ENCODE measurements around the gene CYTH1. TPM values are rescaled to one million over a fixed set of nuclear protein-coding genes. Genes with fewer than 3 reads are reported as not detected.

The CYTH1 gene
- total RNA-seq, 1 experiment from 2014 or later, result 34.3 TPM

GRCh38 chr17:78644931-78645351 is 137.1 kb downstream of the CYTH1 start:
- Histone ChIP-seq H4K20me1 (ENCODE audit: insufficient read depth) (no peaks in the 10 kb centered on the region), H3K4me1 (ENCODE audit: control insufficient read depth in 1 of 2, insufficient read depth in 2 of 2, low read length in 2 of 2) (peaks cover 0 to 5% of the 10 kb centered on the region in 2 experiments; a peak in 2 of 4 replicates), H3K4me3 (replicated peaks in 1 of 2; ENCODE audit: low read depth in 1 of 2, low read length in 2 of 2) (no peak overlapping the region), H3K4me2 (ENCODE audit: low read length) (no peak overlapping the region), H2AFZ (ENCODE audit: low read depth, low read length, poor library complexity, severe bottlenecking) (no peak overlapping the region), H3K27me3 (ENCODE audit: insufficient read depth, low read length) (peaks cover 10% of the 10 kb centered on the region; the same call in 1 of the 2 replicates), H3K36me3 (ENCODE audit: control insufficient read depth in 1 of 2, insufficient read depth in 2 of 2, low read length in 2 of 2) (no peaks in the 10 kb centered on the region), H3K79me2 (ENCODE audit: insufficient read depth, low read length) (no peaks in the 10 kb centered on the region), H3K27ac (ENCODE audit: low read depth, low read length) (no peak overlapping the region), H3K9me3 (ENCODE audit: control insufficient read depth in 1 of 2, insufficient read depth in 1 of 2, low read depth in 1 of 2, low read length in 2 of 2) (no peaks in the 10 kb centered on the region), H3K9me2 (ENCODE audit: insufficient read depth) (no peaks in the 10 kb centered on the region), H3K9ac (ENCODE audit: low read length) (no peak overlapping the region)
- intact Hi-C loops (cut with micrococcal nuclease), result no loop called here
- DNase-seq (ENCODE audit: low read depth, low spot score) (no peak), ATAC-seq (no peak)
- CTCF ChIA-PET, result no interaction called here
- RAD21 ChIA-PET (ENCODE audit: low non-redundant PET in 1 of 2, low total read pairs in 2 of 2, uncharacterized antibody in 2 of 2, unreplicated experiment in 2 of 2), result no interaction called here
- no TSS peak for BruUV-seq (replicated peaks)
- POLR2A ChIA-PET, result interaction anchor here (1.3 kb wide), 1 partner anchor 13 kb away, joined by 6 read pairs; no protein-coding TSS in a partner anchor
- TF ChIP-seq ATF3 (IDR thresholded peaks at IDR 0.05), result no peak
- TF ChIP-seq EZH2 (IDR thresholded peaks at IDR 0.05), result no peak
- TF ChIP-seq YY1 (IDR thresholded peaks at IDR 0.05; ENCODE audit: extremely low read depth, insufficient replicate concordance, low read depth, low read length), result no peak
- TF ChIP-seq ZFX (IDR thresholded peaks at IDR 0.05), result no peak
- TF ChIP-seq ELF1 (IDR thresholded peaks at IDR 0.05; ENCODE audit: borderline replicate concordance, low read depth), result no peak
- no peak for TF ChIP-seq SRF (IDR thresholded peaks at IDR 0.05; ENCODE audit: low read depth)
- no peak for TF ChIP-seq CEBPB (IDR thresholded peaks at IDR 0.05; ENCODE audit: low read depth)
- TF ChIP-seq TCF7L2 (IDR thresholded peaks at IDR 0.05; ENCODE audit: borderline replicate concordance, extremely low read depth, insufficient read depth, insufficient read length), result no peak
- no peak for TF ChIP-seq CTCF (IDR thresholded peaks at IDR 0.05 in 2 of 3, conservative IDR thresholded peaks at IDR 0.05 in 1 of 3; ENCODE audit: borderline replicate concordance in 1 of 3, insufficient read depth in 1 of 3, low read depth in 2 of 3, low read length in 2 of 3)
- no peak for TF ChIP-seq POLR2A (IDR thresholded peaks at IDR 0.05; ENCODE audit: borderline replicate concordance, extremely low read depth, insufficient read depth, insufficient read length)
- TF ChIP-seq REST (IDR thresholded peaks at IDR 0.05; ENCODE audit: low read depth), result no peak
- TF ChIP-seq JUND (IDR thresholded peaks at IDR 0.05), result no peak
- no peak for TF ChIP-seq MAX (IDR thresholded peaks at IDR 0.05)

Data from HCT116 (cell line).